Activated CD8-positive, alpha-beta T cell treated with anti-CD3 and anti-CD28 coated beads for 36 hours (primary cell): ENCODE measurements around the gene VPS13C. TPM values are rescaled to one million over a fixed set of nuclear protein-coding genes. Genes with fewer than 3 reads are reported as not detected.

Experiments used
- ATAC-seq: fragments of 200-7000 bp; cut with Tn5 transposase; one replicate; pipeline ENCODE4 v1.10.0; 2021; ENCODE audit warnings: mild to moderate bottlenecking, moderate library complexity
- CTCF ChIA-PET: fragments of 350-600 bp; sonication (Branson Sonifier 250); formaldehyde crosslinking; loops from one replicate; lab custom pipeline; 2021; ENCODE audit warnings: antibody characterized with exemption; lab: Charles Lee
- POLR2A ChIA-PET: fragments of 350-600 bp; sonication (Branson Sonifier 250); formaldehyde crosslinking; loops from one replicate; lab custom pipeline; 2021; ENCODE audit warnings: antibody characterized with exemption; lab: Charles Lee
- DNase-seq: peaks from one replicate; pipeline ENCODE4 v3.0.0-alpha.2; 2020
- H3K27ac Mint-ChIP-seq: one replicate; pipeline ENCODE4 v1.8.0; 2021; ENCODE audit warnings: mild to moderate bottlenecking, mixed read lengths
- H3K27me3 Mint-ChIP-seq: one replicate; pipeline ENCODE4 v1.8.0; 2021; ENCODE audit warnings: mixed read lengths
- H3K36me3 Mint-ChIP-seq: one replicate; pipeline ENCODE4 v1.8.0; 2021; ENCODE audit warnings: low read depth, mixed read lengths
- H3K4me1 Mint-ChIP-seq: one replicate; pipeline ENCODE4 v1.8.0; 2021; ENCODE audit warnings: low read depth, mixed read lengths
- H3K4me3 Mint-ChIP-seq: one replicate; pipeline ENCODE4 v1.8.0; 2021; ENCODE audit warnings: mild to moderate bottlenecking, moderate library complexity, mixed read lengths
- H3K9me3 Mint-ChIP-seq: one replicate; pipeline ENCODE4 v1.8.0; 2021; ENCODE audit warnings: mixed read lengths
- CTCF ChIP-seq: fragments of 200-600 bp; IDR thresholded peaks from one replicate; pipeline ENCODE4 v1.8.0; 2022; ENCODE audit warnings: antibody characterized with exemption, mild to moderate bottlenecking
- intact Hi-C: fragments of 100-400 bp; cut with micrococcal nuclease; formaldehyde crosslinking; loops from one replicate; pipeline ENCODE4 v1.10.0; 2022
- total RNA-seq, 2 experiments: library from RNA; stranded (reverse); gene quantifications; one replicate each; pipeline ENCODE4 v1.2.3, GENCODE V29; 2021

VPS13C gene
- total RNA-seq, 2 experiments from 2014 or later: 41.4 to 45.9 TPM

GRCh38 chr15:61835496-61836106 lies 224.6 kb downstream of the VPS13C start:
- H3K36me3 Mint-ChIP-seq: no peaks in the 10 kb centered on the region
- peak; percentile 62 for ATAC-seq
- TF ChIP-seq CTCF: peak; percentile 96
- no peaks in the 10 kb centered on the region for H3K9me3 Mint-ChIP-seq
- no peak overlapping the region for H3K4me3 Mint-ChIP-seq
- peaks cover 3% of the 10 kb centered on the region for H3K4me1 Mint-ChIP-seq
- intact Hi-C loops: loop anchor here (5.0 kb wide), 1 partner anchor 668 kb away; no protein-coding TSS in a partner anchor
- peaks cover 27% of the 10 kb centered on the region for H3K27me3 Mint-ChIP-seq
- POLR2A ChIA-PET: no interaction called here
- no peak overlapping the region for H3K27ac Mint-ChIP-seq
- CTCF ChIA-PET: interaction anchor here (0.6 to 3.7 kb wide), 34 partner anchors 8 to 678 kb away, joined by 3 to 25 read pairs (median 4); no protein-coding TSS in a partner anchor
- DNase-seq: peak; percentile 62

- no peaks in the 10 kb centered on the region for H3K36me3 Mint-ChIP-seq
- no peak for TF ChIP-seq CTCF
- ATAC-seq: no peak
- H3K9me3 Mint-ChIP-seq: no peaks in the 10 kb centered on the region
- no peak overlapping the region for H3K4me3 Mint-ChIP-seq
- POLR2A ChIA-PET: no interaction called here
- no peak overlapping the region for H3K27ac Mint-ChIP-seq
- DNase-seq: no peak
- intact Hi-C loops: loop anchor here (5.0 kb wide), 1 partner anchor 668 kb away; no protein-coding TSS in a partner anchor
- CTCF ChIA-PET: interaction anchor here (0.6 to 3.7 kb wide), 36 partner anchors 8 to 678 kb away, joined by 3 to 25 read pairs (median 4); no protein-coding TSS in a partner anchor
- H3K27me3 Mint-ChIP-seq: peaks cover 24% of the 10 kb centered on the region
- H3K4me1 Mint-ChIP-seq: peaks cover 3% of the 10 kb centered on the region
Measured at GRCh38 chr15:61835029-61835428, 225.2 kb downstream of the VPS13C start.

GRCh38 chr15:61834076-61834697 lies 226.1 kb downstream of the VPS13C start:
- ChIA-PET CTCF (interaction anchor here (0.6 to 3.7 kb wide), 52 partner anchors 9 to 1241 kb away, joined by 3 to 25 read pairs (median 4); no protein-coding TSS in a partner anchor), POLR2A (no interaction called here)
- Mint-ChIP-seq H3K36me3 (no peaks in the 10 kb centered on the region), H3K27ac (no peak overlapping the region), H3K27me3 (peaks cover 19% of the 10 kb centered on the region), H3K4me3 (no peak overlapping the region), H3K4me1 (peaks cover 3% of the 10 kb centered on the region), H3K9me3 (no peaks in the 10 kb centered on the region)
- ATAC-seq: peak; percentile 85
- intact Hi-C loops: no loop called here
- DNase-seq: peak; percentile 84
- TF ChIP-seq CTCF: peak; percentile 95

DNA sequence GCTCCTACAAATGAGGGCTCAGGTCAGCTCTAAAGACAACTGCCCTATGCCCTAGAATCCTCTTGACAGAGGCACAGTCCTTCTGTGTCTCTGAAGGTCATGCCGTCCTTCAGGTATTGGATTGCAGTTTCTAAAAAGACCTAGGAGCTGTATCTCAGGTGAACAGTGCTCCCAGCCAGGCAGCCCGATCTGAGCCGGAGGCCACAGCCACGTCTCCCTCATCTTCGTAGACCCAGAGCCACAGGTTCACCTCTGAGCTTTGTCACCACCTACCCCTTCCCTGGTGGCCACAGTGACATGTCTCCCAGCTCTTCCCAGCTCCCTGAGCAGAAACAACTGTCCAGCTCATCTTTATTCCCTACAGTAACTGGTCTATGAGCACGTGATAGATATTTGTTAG lies 228.0 kb downstream of the VPS13C start:
- Mint-ChIP-seq H3K9me3 (no peaks in the 10 kb centered on the region), H3K27me3 (peaks cover 16% of the 10 kb centered on the region), H3K4me3 (no peak overlapping the region), H3K27ac (no peak overlapping the region), H3K36me3 (no peaks in the 10 kb centered on the region), H3K4me1 (peaks cover 3% of the 10 kb centered on the region)
- ChIA-PET CTCF (interaction anchor here (0.9 to 3.1 kb wide), 5 partner anchors 9 to 1473 kb away, joined by 3 to 12 read pairs (median 3); no protein-coding TSS in a partner anchor), POLR2A (interaction anchor here (0.6 kb wide), 1 partner anchor 737 kb away, joined by 3 read pairs; no protein-coding TSS in a partner anchor)
- TF ChIP-seq CTCF: no peak
- ATAC-seq (no peak), DNase-seq (no peak)
- intact Hi-C loops: no loop called here

- ATAC-seq: no peak
Measured at GRCh38 chr15:61831505-61831921, 228.7 kb downstream of the VPS13C start.

More at GRCh38 chr15:61831505-61831921, 228.7 kb downstream of the VPS13C start:
- no peak for DNase-seq
- intact Hi-C loops: no loop called here
- TF ChIP-seq CTCF: no peak
- ChIA-PET POLR2A (no interaction called here), CTCF (interaction anchor here (0.9 to 1.4 kb wide), 2 partner anchors 405 to 1472 kb away, joined by 3 read pairs; no protein-coding TSS in a partner anchor)
- no peaks in the 10 kb centered on the region for H3K36me3 Mint-ChIP-seq
- no peak overlapping the region for H3K4me3 Mint-ChIP-seq
- peaks cover 16% of the 10 kb centered on the region for H3K27me3 Mint-ChIP-seq
- no peaks in the 10 kb centered on the region for H3K9me3 Mint-ChIP-seq
- H3K4me1 Mint-ChIP-seq: peaks cover 3% of the 10 kb centered on the region
- H3K27ac Mint-ChIP-seq: no peak overlapping the region
